ENCODE measurements around the gene ZFYVE26. TPM values are rescaled to one million over a fixed set of nuclear protein-coding genes. Genes with fewer than 3 reads are reported as not detected.

Gene ZFYVE26
- total RNA-seq, 1 experiment from 2014 or later: 13.2 TPM

DNA sequence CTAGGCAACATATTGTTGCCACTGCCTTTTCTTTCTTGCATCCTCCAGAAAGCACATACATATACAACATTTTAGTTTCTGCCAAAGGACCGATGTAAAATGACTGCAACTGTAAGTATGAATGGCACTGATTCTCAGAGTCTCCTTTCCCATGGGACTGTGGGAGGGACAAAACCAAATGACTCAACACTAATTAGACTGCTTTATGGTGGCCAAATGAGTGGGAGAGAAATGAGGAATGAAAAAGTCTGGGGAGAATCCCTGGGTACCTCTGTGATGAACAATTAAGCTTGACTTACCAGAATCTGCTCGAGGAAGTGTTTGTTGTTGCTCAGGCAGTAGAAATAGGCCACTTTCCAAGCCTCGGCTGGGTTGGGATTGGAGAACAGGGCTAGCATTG is 10.1 kb downstream of the ZFYVE26 start:
- intact Hi-C loops (cut with micrococcal nuclease): no loop called here
- H3K9ac ChIP-seq (ENCODE audit: low read length): no peak overlapping the region
- H3K9me3 ChIP-seq (ENCODE audit: control insufficient read depth in 1 of 2, insufficient read depth in 1 of 2, low read depth in 1 of 2, low read length in 2 of 2): no peaks in the 10 kb centered on the region
- no peak for TF ChIP-seq ZNF274 (IDR thresholded peaks at IDR 0.05; ENCODE audit: low read depth, low read length)
- H3K27ac ChIP-seq (ENCODE audit: low read depth, low read length): no peak overlapping the region
- H3K36me3 ChIP-seq (ENCODE audit: control insufficient read depth in 1 of 2, insufficient read depth in 2 of 2, low read length in 2 of 2): peaks cover 16 to 29% of the 10 kb centered on the region in 2 experiments
- DNase-seq (ENCODE audit: low read depth, low spot score) (no peak), ATAC-seq (no peak)
- H4K20me1 ChIP-seq (ENCODE audit: insufficient read depth): no peaks in the 10 kb centered on the region
- ChIA-PET CTCF (no interaction called here), RAD21 (ENCODE audit: low non-redundant PET in 1 of 2, low total read pairs in 2 of 2, uncharacterized antibody in 2 of 2, unreplicated experiment in 2 of 2) (no interaction called here), POLR2A (no interaction called here)
- no peak overlapping the region for H3K4me3 ChIP-seq (replicated peaks in 1 of 2; ENCODE audit: low read depth in 1 of 2, low read length in 2 of 2)
- H3K9me2 ChIP-seq (ENCODE audit: insufficient read depth): no peaks in the 10 kb centered on the region
- H3K27me3 ChIP-seq (ENCODE audit: insufficient read depth, low read length): no peaks in the 10 kb centered on the region
- no peak overlapping the region for H2AFZ ChIP-seq (ENCODE audit: low read depth, low read length, poor library complexity, severe bottlenecking)
- no peak overlapping the region for H3K4me2 ChIP-seq (ENCODE audit: low read length)
- H3K4me1 ChIP-seq (ENCODE audit: control insufficient read depth in 1 of 2, insufficient read depth in 2 of 2, low read length in 2 of 2): no peaks in the 10 kb centered on the region
- no TSS peak for BruUV-seq (replicated peaks)
- no peaks in the 10 kb centered on the region for H3K79me2 ChIP-seq (ENCODE audit: insufficient read depth, low read length)

DNA sequence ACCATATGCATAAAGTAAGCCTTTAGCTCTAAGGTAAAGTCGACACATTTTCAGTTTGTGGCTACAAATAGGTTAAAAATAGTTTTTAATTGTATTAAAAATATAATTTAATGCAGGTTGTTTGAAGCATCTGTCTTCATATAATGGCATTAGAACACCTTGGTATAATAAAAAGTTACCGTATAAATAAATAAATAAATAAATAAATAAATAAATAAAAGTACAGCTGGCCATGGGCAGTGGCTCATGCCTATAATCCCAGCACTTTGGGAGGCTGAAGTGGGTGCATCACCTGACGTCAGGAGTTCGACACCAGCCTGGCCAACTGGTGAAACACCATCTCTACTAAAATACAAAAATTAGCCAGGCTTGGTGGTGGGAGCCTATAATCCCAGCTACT is 15.6 kb downstream of the ZFYVE26 start:
- Histone ChIP-seq H3K79me2 (ENCODE audit: insufficient read depth, low read length) (no peaks in the 10 kb centered on the region), H3K4me3 (replicated peaks in 1 of 2; ENCODE audit: low read depth in 1 of 2, low read length in 2 of 2) (no peak overlapping the region), H3K4me1 (ENCODE audit: control insufficient read depth in 1 of 2, insufficient read depth in 2 of 2, low read length in 2 of 2) (no peaks in the 10 kb centered on the region), H2AFZ (ENCODE audit: low read depth, low read length, poor library complexity, severe bottlenecking) (no peak overlapping the region), H3K4me2 (ENCODE audit: low read length) (no peak overlapping the region), H3K9me2 (ENCODE audit: insufficient read depth) (no peaks in the 10 kb centered on the region), H3K27me3 (ENCODE audit: insufficient read depth, low read length) (no peaks in the 10 kb centered on the region), H3K9me3 (ENCODE audit: control insufficient read depth in 1 of 2, insufficient read depth in 1 of 2, low read depth in 1 of 2, low read length in 2 of 2) (no peaks in the 10 kb centered on the region), H3K36me3 (ENCODE audit: control insufficient read depth in 1 of 2, insufficient read depth in 2 of 2, low read length in 2 of 2) (peaks cover 25 to 33% of the 10 kb centered on the region in 2 experiments), H4K20me1 (ENCODE audit: insufficient read depth) (no peaks in the 10 kb centered on the region), H3K27ac (ENCODE audit: low read depth, low read length) (no peak overlapping the region), H3K9ac (ENCODE audit: low read length) (no peak overlapping the region)
- POLR2A ChIA-PET: no interaction called here
- no peak for TF ChIP-seq ELF1 (IDR thresholded peaks at IDR 0.05; ENCODE audit: borderline replicate concordance, low read depth)
- TF ChIP-seq, protein P1, sequence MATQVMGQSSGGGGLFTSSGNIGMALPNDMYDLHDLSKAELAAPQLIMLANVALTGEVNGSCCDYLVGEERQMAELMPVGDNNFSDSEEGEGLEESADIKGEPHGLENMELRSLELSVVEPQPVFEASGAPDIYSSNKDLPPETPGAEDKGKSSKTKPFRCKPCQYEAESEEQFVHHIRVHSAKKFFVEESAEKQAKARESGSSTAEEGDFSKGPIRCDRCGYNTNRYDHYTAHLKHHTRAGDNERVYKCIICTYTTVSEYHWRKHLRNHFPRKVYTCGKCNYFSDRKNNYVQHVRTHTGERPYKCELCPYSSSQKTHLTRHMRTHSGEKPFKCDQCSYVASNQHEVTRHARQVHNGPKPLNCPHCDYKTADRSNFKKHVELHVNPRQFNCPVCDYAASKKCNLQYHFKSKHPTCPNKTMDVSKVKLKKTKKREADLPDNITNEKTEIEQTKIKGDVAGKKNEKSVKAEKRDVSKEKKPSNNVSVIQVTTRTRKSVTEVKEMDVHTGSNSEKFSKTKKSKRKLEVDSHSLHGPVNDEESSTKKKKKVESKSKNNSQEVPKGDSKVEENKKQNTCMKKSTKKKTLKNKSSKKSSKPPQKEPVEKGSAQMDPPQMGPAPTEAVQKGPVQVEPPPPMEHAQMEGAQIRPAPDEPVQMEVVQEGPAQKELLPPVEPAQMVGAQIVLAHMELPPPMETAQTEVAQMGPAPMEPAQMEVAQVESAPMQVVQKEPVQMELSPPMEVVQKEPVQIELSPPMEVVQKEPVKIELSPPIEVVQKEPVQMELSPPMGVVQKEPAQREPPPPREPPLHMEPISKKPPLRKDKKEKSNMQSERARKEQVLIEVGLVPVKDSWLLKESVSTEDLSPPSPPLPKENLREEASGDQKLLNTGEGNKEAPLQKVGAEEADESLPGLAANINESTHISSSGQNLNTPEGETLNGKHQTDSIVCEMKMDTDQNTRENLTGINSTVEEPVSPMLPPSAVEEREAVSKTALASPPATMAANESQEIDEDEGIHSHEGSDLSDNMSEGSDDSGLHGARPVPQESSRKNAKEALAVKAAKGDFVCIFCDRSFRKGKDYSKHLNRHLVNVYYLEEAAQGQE (IDR thresholded peaks at IDR 0.05; ENCODE audit: low read depth): no peak
- CTCF ChIA-PET: no interaction called here
- DNase-seq (ENCODE audit: low read depth, low spot score) (no peak), ATAC-seq (no peak)
- intact Hi-C loops (cut with micrococcal nuclease): no loop called here
- RAD21 ChIA-PET (ENCODE audit: low non-redundant PET in 1 of 2, low total read pairs in 2 of 2, uncharacterized antibody in 2 of 2, unreplicated experiment in 2 of 2): no interaction called here
- BruUV-seq (replicated peaks): no TSS peak
